Measurements from ENCODE around the gene RIMBP2. TPM values are rescaled to one million over a fixed set of nuclear protein-coding genes. Genes with fewer than 3 reads are reported as not detected.

Gene RIMBP2
- polyA plus RNA-seq, 1 donor from 2014 or later = 14.6 TPM

DNA sequence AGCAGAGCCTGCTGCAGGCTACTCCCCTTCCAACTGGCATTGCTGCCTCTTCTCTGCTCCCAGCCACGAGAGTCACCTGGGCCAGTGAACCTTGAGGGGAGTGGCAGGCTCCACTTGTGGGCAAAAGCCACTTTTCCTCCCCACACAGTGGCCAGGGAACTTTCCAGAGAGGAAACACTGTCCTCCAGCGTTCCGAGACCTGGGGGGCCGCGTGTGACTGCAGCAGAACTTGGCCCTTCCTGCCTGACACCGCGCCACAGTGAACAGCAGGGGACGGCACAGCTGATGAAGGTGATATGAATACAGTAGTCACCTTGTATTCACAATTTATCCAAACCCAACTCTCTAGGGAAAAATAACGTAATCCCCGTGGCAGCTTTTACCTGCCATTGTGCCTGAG is 263.6 kb downstream of the RIMBP2 start:
- TF ChIP-seq EP300 (conservative IDR thresholded peaks at IDR 0.05; ENCODE audit: poor library complexity, severe bottlenecking) = no peak
- TF ChIP-seq, protein P1, sequence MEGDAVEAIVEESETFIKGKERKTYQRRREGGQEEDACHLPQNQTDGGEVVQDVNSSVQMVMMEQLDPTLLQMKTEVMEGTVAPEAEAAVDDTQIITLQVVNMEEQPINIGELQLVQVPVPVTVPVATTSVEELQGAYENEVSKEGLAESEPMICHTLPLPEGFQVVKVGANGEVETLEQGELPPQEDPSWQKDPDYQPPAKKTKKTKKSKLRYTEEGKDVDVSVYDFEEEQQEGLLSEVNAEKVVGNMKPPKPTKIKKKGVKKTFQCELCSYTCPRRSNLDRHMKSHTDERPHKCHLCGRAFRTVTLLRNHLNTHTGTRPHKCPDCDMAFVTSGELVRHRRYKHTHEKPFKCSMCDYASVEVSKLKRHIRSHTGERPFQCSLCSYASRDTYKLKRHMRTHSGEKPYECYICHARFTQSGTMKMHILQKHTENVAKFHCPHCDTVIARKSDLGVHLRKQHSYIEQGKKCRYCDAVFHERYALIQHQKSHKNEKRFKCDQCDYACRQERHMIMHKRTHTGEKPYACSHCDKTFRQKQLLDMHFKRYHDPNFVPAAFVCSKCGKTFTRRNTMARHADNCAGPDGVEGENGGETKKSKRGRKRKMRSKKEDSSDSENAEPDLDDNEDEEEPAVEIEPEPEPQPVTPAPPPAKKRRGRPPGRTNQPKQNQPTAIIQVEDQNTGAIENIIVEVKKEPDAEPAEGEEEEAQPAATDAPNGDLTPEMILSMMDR (IDR thresholded peaks at IDR 0.05; ENCODE audit: poor library complexity, severe bottlenecking) = no peak
- TF ChIP-seq, protein P2, sequence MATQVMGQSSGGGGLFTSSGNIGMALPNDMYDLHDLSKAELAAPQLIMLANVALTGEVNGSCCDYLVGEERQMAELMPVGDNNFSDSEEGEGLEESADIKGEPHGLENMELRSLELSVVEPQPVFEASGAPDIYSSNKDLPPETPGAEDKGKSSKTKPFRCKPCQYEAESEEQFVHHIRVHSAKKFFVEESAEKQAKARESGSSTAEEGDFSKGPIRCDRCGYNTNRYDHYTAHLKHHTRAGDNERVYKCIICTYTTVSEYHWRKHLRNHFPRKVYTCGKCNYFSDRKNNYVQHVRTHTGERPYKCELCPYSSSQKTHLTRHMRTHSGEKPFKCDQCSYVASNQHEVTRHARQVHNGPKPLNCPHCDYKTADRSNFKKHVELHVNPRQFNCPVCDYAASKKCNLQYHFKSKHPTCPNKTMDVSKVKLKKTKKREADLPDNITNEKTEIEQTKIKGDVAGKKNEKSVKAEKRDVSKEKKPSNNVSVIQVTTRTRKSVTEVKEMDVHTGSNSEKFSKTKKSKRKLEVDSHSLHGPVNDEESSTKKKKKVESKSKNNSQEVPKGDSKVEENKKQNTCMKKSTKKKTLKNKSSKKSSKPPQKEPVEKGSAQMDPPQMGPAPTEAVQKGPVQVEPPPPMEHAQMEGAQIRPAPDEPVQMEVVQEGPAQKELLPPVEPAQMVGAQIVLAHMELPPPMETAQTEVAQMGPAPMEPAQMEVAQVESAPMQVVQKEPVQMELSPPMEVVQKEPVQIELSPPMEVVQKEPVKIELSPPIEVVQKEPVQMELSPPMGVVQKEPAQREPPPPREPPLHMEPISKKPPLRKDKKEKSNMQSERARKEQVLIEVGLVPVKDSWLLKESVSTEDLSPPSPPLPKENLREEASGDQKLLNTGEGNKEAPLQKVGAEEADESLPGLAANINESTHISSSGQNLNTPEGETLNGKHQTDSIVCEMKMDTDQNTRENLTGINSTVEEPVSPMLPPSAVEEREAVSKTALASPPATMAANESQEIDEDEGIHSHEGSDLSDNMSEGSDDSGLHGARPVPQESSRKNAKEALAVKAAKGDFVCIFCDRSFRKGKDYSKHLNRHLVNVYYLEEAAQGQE (IDR thresholded peaks at IDR 0.05; ENCODE audit: borderline replicate concordance) = no peak
- H3K9me2 ChIP-seq (ENCODE audit: insufficient read depth, low read length) = no peaks in the 10 kb centered on the region
- H3K4me3 ChIP-seq (ENCODE audit: low read length) = no peak overlapping the region
- H2AFZ ChIP-seq (ENCODE audit: low read depth, low read length) = no peak overlapping the region
- H3K9ac ChIP-seq (ENCODE audit: low read length) = no peak overlapping the region
- no peaks in the 10 kb centered on the region for H3F3A ChIP-seq (ENCODE audit: insufficient read depth, low read length, poor library complexity, severe bottlenecking)
- no peaks in the 10 kb centered on the region for H3K9me3 ChIP-seq (ENCODE audit: low read length)
- H3K36me3 ChIP-seq (ENCODE audit: insufficient read depth, low read length) = no peaks in the 10 kb centered on the region
- H3K79me2 ChIP-seq (replicated peaks; ENCODE audit: insufficient read depth, low read length) = no peaks in the 10 kb centered on the region
- H3K4me2 ChIP-seq (ENCODE audit: low read length) = no peak overlapping the region
- H4K20me1 ChIP-seq (ENCODE audit: insufficient read depth) = no peaks in the 10 kb centered on the region
- H3K27me3 ChIP-seq (ENCODE audit: insufficient read depth, low read depth, low read length) = no peaks in the 10 kb centered on the region
- H3K27ac ChIP-seq (ENCODE audit: low read length) = no peak overlapping the region

DNA sequence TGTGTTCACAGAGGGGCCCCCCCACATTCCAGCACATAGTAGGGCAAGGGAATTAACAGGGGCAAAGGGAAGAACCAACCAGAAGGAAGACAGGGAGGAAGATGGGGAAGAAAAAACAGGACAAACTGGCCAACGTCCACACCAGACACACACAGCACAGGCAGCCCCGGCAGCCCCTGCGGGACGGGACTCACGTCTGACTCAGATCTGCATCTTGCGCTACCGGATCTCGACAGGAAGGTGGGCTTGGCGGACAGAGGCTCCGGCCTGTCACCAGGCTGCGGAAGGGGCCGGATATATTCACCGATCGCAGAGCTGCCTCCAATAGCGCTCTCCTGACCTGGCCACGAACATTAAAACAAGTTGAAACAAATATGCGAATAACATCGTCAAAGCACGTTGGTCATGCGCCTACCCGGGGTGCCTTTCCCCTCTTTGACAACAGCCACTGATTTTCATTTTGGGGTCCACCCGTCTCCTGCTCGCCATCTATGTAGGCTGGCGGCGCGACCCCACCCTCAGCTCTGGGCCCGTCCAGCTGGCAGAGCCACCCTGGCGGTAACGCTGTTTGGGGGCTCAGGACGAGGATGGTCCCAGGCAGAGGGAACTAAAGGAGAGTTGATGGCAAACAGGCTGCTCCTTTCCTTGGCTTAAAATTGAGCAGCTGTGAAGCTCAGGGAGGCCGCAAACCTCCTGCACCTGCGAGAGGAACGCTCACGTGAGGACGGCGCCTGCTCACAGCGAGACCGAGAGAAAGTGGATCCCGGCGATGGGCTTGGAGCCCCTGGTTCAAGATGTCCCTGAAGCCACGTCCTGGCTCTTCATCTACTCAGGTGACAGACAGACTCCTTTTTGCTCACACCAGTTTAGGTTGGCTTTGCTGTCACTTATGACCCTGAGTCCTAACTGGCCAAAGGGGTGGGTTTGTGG is 264.8 kb downstream of the RIMBP2 start:
- H4K20me1 ChIP-seq (ENCODE audit: insufficient read depth) = no peaks in the 10 kb centered on the region
- no peaks in the 10 kb centered on the region for H3K27me3 ChIP-seq (ENCODE audit: insufficient read depth, low read depth, low read length)
- H3K27ac ChIP-seq (ENCODE audit: low read length) = no peak overlapping the region
- H3K36me3 ChIP-seq (ENCODE audit: insufficient read depth, low read length) = no peaks in the 10 kb centered on the region
- H3K4me3 ChIP-seq (ENCODE audit: low read length) = no peak overlapping the region
- H3K4me2 ChIP-seq (ENCODE audit: low read length) = no peak overlapping the region
- no peak overlapping the region for H2AFZ ChIP-seq (ENCODE audit: low read depth, low read length)
- H3K9ac ChIP-seq (ENCODE audit: low read length) = no peak overlapping the region
- no peaks in the 10 kb centered on the region for H3K79me2 ChIP-seq (replicated peaks; ENCODE audit: insufficient read depth, low read length)
- H3K9me2 ChIP-seq (ENCODE audit: insufficient read depth, low read length) = no peaks in the 10 kb centered on the region
- no peak for TF ChIP-seq EZH2 (IDR thresholded peaks at IDR 0.05; ENCODE audit: borderline replicate concordance, insufficient read depth, low read length, poor library complexity, severe bottlenecking)
- no peak for TF ChIP-seq SMC3 (conservative IDR thresholded peaks at IDR 0.05; ENCODE audit: poor library complexity)
- no peak for TF ChIP-seq MXI1 (conservative IDR thresholded peaks at IDR 0.05; ENCODE audit: poor library complexity, severe bottlenecking)
- TF ChIP-seq TAF1 (IDR thresholded peaks at IDR 0.05; ENCODE audit: low read depth) = no peak
- no peaks in the 10 kb centered on the region for H3F3A ChIP-seq (ENCODE audit: insufficient read depth, low read length, poor library complexity, severe bottlenecking)
- H3K9me3 ChIP-seq (ENCODE audit: low read length) = no peaks in the 10 kb centered on the region

All from neural cell (in vitro differentiated cells).